Activated T-helper 2 cell treated with anti-CD3 and anti-CD28 coated beads, Interferon-gamma antibody, Interleukin-2, Interleukin-4, amounts not matched to agents 10 μg/mL and 5 μg/mL and 100 μg/mL, durations not matched to agents 14 hours and 24 hours and 36 hours (primary cell): Measurements from ENCODE around the gene SCYGR4. TPM values are rescaled to one million over a fixed set of nuclear protein-coding genes. Genes with fewer than 3 reads are reported as not detected.

ENCODE experiments used
- DNase-seq: peaks from one replicate; pipeline ENCODE4 v3.0.0; 2021; ENCODE audit warnings: low spot score
- H3K27ac Mint-ChIP-seq: one replicate; pipeline ENCODE4 v1.8.0; 2021; ENCODE audit warnings: mixed read lengths
- H3K27me3 Mint-ChIP-seq: one replicate; pipeline ENCODE4 v1.8.0; 2021; ENCODE audit warnings: low read depth, mixed read lengths
- H3K36me3 Mint-ChIP-seq: one replicate; pipeline ENCODE4 v1.8.0; 2021; ENCODE audit warnings: low read depth, mixed read lengths
- H3K4me1 Mint-ChIP-seq: one replicate; pipeline ENCODE4 v1.8.0; 2021; ENCODE audit warnings: low read depth, mixed read lengths
- H3K4me3 Mint-ChIP-seq: one replicate; pipeline ENCODE4 v1.8.0; 2021; ENCODE audit warnings: low read depth, mild to moderate bottlenecking, moderate library complexity, mixed read lengths
- H3K9me3 Mint-ChIP-seq: one replicate; pipeline ENCODE4 v1.8.0; 2021; ENCODE audit warnings: mixed read lengths
- intact Hi-C: fragments of 100-400 bp; cut with micrococcal nuclease; formaldehyde crosslinking; loops from one replicate; pipeline ENCODE4 v1.15.1; 2023
- total RNA-seq: library from RNA; stranded (reverse); gene quantifications from 2 replicates; pipeline ENCODE4 v1.2.3, GENCODE V29; 2022

SCYGR4 gene
- total RNA-seq: not detected in 2 replicates

GRCh38 chr2:227617316-227618230 lies at the start of gene SCYGR4:
SCYGR4 (plus strand) TSS chr2:227617498; CDS start chr2:227617498, 0 bp downstream.
- no peaks in the 10 kb centered on the region for H3K36me3 Mint-ChIP-seq
- DNase-seq: no peak
- no peaks in the 10 kb centered on the region for H3K27me3 Mint-ChIP-seq
- H3K27ac Mint-ChIP-seq: no peak within 1 kb of the TSS
- intact Hi-C loops: no loop called here
- H3K4me1 Mint-ChIP-seq: no peaks in the 10 kb centered on the region
- no peak within 1 kb of the TSS for H3K4me3 Mint-ChIP-seq
- H3K9me3 Mint-ChIP-seq: no peaks in the 10 kb centered on the region

GRCh38 chr2:227568852-227569169 lies 48.5 kb upstream of the SCYGR4 start:
- H3K27ac Mint-ChIP-seq: no peak overlapping the region
- no peak for DNase-seq
- H3K27me3 Mint-ChIP-seq: no peaks in the 10 kb centered on the region
- H3K4me3 Mint-ChIP-seq: no peak overlapping the region
- intact Hi-C loops: no loop called here
- H3K36me3 Mint-ChIP-seq: peaks cover 9% of the 10 kb centered on the region
- no peaks in the 10 kb centered on the region for H3K9me3 Mint-ChIP-seq
- H3K4me1 Mint-ChIP-seq: no peaks in the 10 kb centered on the region

GRCh38 chr2:227570615-227571014 lies 46.7 kb upstream of the SCYGR4 start:
- Mint-ChIP-seq H3K36me3 (peaks cover 4% of the 10 kb centered on the region), H3K4me3 (no peak overlapping the region), H3K27me3 (no peaks in the 10 kb centered on the region), H3K9me3 (no peaks in the 10 kb centered on the region), H3K27ac (no peak overlapping the region), H3K4me1 (no peaks in the 10 kb centered on the region)
- intact Hi-C loops: no loop called here
- DNase-seq: no peak

- Mint-ChIP-seq H3K4me3 (no peak overlapping the region), H3K9me3 (no peaks in the 10 kb centered on the region), H3K36me3 (no peaks in the 10 kb centered on the region), H3K27ac (no peak overlapping the region), H3K27me3 (peaks cover 7% of the 10 kb centered on the region), H3K4me1 (no peaks in the 10 kb centered on the region)
- intact Hi-C loops: no loop called here
- no peak for DNase-seq
Measured at GRCh38 chr2:227576110-227576509, 41.2 kb upstream of the SCYGR4 start.

- Mint-ChIP-seq H3K9me3 (peaks cover under 1% of the 10 kb centered on the region), H3K36me3 (no peaks in the 10 kb centered on the region), H3K27me3 (peaks cover 7% of the 10 kb centered on the region), H3K4me3 (no peak overlapping the region), H3K4me1 (no peaks in the 10 kb centered on the region), H3K27ac (no peak overlapping the region)
- intact Hi-C loops: no loop called here
- no peak for DNase-seq
Measured at GRCh38 chr2:227576812-227577211, 40.5 kb upstream of the SCYGR4 start.

- DNase-seq: no peak
- no peak overlapping the region for H3K27ac Mint-ChIP-seq
- H3K4me3 Mint-ChIP-seq: no peak overlapping the region
- peaks cover 8% of the 10 kb centered on the region for H3K9me3 Mint-ChIP-seq
- no peaks in the 10 kb centered on the region for H3K36me3 Mint-ChIP-seq
- intact Hi-C loops: no loop called here
- no peaks in the 10 kb centered on the region for H3K4me1 Mint-ChIP-seq
- H3K27me3 Mint-ChIP-seq: peaks cover 7% of the 10 kb centered on the region
Measured at GRCh38 chr2:227577555-227577954, 39.7 kb upstream of the SCYGR4 start.

GRCh38 chr2:227578642-227579041 lies 38.7 kb upstream of the SCYGR4 start:
- Mint-ChIP-seq H3K36me3 (no peaks in the 10 kb centered on the region), H3K4me3 (no peak overlapping the region), H3K4me1 (no peaks in the 10 kb centered on the region), H3K27ac (no peak overlapping the region), H3K9me3 (peaks cover 11% of the 10 kb centered on the region), H3K27me3 (peaks cover 7% of the 10 kb centered on the region)
- DNase-seq: no peak
- intact Hi-C loops: no loop called here

GRCh38 chr2:227579791-227580190 lies 37.5 kb upstream of the SCYGR4 start:
- intact Hi-C loops: no loop called here
- no peaks in the 10 kb centered on the region for H3K4me1 Mint-ChIP-seq
- no peak overlapping the region for H3K27ac Mint-ChIP-seq
- DNase-seq: no peak
- H3K4me3 Mint-ChIP-seq: no peak overlapping the region
- H3K27me3 Mint-ChIP-seq: peaks cover 7% of the 10 kb centered on the region
- H3K9me3 Mint-ChIP-seq: peaks cover 11% of the 10 kb centered on the region
- no peaks in the 10 kb centered on the region for H3K36me3 Mint-ChIP-seq

- Mint-ChIP-seq H3K4me3 (no peak overlapping the region), H3K9me3 (peaks cover 11% of the 10 kb centered on the region), H3K36me3 (no peaks in the 10 kb centered on the region), H3K4me1 (no peaks in the 10 kb centered on the region), H3K27ac (no peak overlapping the region), H3K27me3 (peaks cover 3% of the 10 kb centered on the region)
- DNase-seq: no peak
- intact Hi-C loops: no loop called here
Measured at GRCh38 chr2:227582369-227582768, 34.9 kb upstream of the SCYGR4 start.

GRCh38 chr2:227592694-227593387 lies 24.5 kb upstream of the SCYGR4 start:
- Mint-ChIP-seq H3K4me3 (no peak overlapping the region), H3K36me3 (no peaks in the 10 kb centered on the region), H3K9me3 (no peaks in the 10 kb centered on the region), H3K27me3 (peaks cover 13% of the 10 kb centered on the region), H3K27ac (no peak overlapping the region), H3K4me1 (peaks cover 7% of the 10 kb centered on the region)
- intact Hi-C loops: no loop called here
- DNase-seq: no peak

GRCh38 chr2:227595797-227596196 lies 21.5 kb upstream of the SCYGR4 start:
- Mint-ChIP-seq H3K4me1 (peaks cover 7% of the 10 kb centered on the region), H3K4me3 (no peak overlapping the region), H3K27me3 (peaks cover 11% of the 10 kb centered on the region), H3K9me3 (no peaks in the 10 kb centered on the region), H3K27ac (no peak overlapping the region), H3K36me3 (no peaks in the 10 kb centered on the region)
- DNase-seq: no peak
- intact Hi-C loops: no loop called here

- DNase-seq: no peak
- intact Hi-C loops: no loop called here
- Mint-ChIP-seq H3K4me3 (no peak overlapping the region), H3K9me3 (no peaks in the 10 kb centered on the region), H3K4me1 (peaks cover 7% of the 10 kb centered on the region), H3K36me3 (no peaks in the 10 kb centered on the region), H3K27ac (no peak overlapping the region), H3K27me3 (peaks cover 9% of the 10 kb centered on the region)
Measured at GRCh38 chr2:227597036-227597435, 20.3 kb upstream of the SCYGR4 start.

GRCh38 chr2:227597998-227598397 lies 19.3 kb upstream of the SCYGR4 start:
- H3K9me3 Mint-ChIP-seq: no peaks in the 10 kb centered on the region
- H3K36me3 Mint-ChIP-seq: no peaks in the 10 kb centered on the region
- H3K4me1 Mint-ChIP-seq: peaks cover 1% of the 10 kb centered on the region
- intact Hi-C loops: no loop called here
- no peak for DNase-seq
- peaks cover 9% of the 10 kb centered on the region for H3K27me3 Mint-ChIP-seq
- no peak overlapping the region for H3K4me3 Mint-ChIP-seq
- no peak overlapping the region for H3K27ac Mint-ChIP-seq
